ENCODE measurements around the gene TMEM235.

The TMEM235 gene

DNA sequence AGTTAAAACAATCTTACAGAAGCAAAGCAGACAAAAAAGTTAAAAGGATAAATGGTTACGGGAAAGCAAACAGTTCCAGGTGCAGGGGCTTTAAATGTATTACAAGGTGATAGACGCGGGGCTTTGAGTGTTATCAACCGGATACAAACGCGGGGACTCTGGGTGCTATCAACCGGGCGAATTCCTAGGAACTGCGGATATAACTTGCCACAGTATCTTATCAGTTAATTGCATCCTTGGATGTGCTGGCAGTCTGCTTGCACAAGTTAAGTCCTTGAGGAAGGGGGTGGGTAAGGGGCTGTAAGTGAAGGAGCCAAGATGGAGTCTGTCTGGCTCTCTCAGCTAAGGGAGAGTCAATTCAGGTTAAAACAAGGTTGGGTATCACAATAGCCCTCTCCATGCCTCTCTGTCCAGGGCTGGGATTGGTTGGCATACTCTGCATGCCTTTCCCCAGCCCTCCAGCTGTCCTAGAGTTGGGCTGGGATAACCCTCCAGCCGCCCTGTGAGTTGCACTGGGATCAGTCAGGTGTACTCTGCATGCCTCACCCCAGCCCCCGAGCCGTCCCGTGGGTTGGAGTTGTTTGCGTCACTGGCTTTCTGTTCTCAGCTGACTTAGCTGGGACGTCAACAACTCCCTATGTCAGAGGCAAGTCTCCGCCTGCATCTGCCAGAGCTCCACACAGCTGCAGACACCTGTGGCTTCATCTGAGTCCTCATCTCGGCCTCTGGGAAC is 40.9 kb downstream of the TMEM235 start:
- no peak for DNase-seq (ENCODE audit: low read depth)

DNA sequence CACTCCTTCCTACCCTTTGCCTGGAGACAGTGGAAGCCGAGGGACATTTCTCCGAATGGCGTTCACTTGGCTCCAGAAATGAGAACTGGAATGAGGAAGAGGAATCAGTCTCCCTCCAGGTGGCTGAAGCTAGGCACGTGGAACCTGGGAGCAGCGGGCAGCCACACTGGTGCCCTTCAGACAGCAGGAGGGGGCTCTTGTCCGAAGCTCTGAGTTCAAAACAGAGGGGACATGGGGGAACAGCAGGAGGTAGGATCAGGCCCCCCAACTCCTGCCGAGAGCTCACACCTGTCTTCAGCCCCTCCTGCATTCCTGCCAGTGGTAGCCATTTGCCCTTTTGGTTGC is 41.5 kb downstream of the TMEM235 start:
- DNase-seq (ENCODE audit: low read depth), result no peak

DNA sequence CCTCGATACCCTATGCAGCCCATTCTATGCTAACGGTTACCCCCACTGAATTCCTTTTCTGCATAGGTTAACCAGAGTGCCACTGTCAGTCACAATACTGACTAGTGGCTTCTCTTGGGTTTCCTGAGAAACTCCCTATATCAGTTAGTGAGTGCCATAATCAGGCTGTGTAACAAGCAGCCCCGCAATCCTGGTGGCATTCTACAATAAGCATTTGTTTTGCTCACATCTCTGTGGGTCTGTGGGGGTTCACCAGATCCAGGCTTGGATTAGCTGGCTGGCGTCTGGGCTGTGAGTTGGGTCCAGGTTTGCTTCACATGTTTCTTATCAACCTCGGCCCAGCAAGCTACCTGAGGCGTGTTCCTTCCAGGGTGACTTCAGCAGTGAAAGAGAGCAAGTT is 42.4 kb downstream of the TMEM235 start:
- DNase-seq (ENCODE audit: low read depth), result no peak

DNA sequence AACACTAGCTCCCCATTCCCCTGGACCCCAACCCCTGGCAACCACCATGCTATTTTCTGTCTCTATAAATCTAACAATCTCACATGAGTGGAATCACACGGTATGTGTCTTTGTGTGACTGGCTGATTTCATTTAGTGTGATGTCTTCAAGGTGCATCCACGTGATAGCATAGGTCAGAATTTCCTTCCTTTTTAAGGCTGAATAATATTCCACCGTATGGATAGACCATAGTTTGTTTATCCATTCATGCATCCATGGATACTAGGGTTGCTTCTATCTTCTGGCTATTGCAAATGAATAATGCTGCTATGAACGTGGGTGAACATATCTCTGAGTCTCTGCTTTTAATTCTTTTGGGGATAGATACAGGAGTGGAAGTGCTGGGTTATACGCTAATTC is 43.9 kb downstream of the TMEM235 start:
- DNase-seq (ENCODE audit: low read depth), result no peak

DNA sequence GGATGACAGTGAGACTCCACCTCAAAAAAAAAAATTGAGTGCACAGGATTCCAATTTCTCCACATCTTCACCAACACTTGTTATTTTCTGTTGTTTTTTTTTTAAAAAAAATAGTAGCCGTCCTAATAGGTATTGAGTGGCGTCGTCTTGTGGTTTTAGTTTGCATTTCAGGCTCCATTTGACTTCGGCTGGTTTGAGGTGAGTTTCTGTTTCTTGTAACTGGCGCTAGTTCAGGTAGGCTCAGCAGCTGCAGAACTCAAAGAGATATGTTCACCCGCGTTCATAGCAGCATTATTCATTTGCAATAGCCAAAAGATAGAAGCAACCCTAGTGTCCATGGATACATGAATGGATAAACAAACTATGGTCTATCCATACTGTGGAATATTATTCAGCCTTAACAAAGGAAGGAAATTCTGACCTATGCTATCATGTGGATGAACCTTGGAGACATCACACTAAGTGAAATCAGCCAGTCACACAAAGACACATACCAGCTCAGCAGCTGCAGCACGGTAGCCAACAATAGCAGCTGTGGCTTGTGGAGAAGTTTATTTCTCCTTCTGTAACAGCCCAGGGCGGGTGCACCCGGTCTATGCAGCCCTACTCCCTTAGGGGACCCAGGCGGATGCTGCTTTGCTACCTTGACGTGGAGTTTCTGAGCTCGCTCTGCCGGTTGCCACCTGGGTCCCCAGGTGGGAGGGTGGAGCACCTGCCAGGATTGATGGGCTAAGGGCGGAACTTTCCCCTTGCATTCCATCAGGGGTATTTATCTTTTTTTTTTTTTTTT is 44.9 kb downstream of the TMEM235 start:
- no peak for DNase-seq (ENCODE audit: low read depth)

DNA sequence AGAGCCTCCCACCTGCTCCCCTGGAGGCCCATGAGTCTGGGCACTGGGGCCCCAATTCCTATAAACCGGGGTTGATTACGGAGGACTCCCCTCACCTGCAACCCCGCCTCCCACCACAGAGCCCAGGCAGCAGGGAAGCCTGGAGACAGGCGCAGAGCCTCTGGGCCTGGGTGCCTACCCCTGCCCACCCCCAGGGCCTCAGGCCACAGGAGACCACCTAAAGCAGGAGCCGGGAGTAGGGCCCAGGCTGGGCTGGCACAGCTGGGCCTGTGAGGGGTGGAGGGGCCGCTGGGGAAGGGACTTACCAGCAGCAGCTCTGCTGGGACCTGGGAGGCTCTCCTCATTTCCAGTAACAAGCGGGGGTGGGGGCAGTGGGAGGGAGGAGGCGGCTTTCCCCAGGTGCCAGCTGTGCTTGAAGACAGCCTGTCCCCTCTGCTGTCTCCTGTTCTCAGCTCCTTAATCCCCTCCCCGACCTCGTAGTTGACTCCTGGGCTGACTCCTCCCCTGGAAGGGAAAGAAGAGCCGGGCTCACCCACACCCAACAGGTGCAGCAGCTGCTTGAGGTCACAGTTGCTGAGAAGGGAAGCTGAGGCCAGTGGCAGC is 46.8 kb downstream of the TMEM235 start:
- no peak for DNase-seq (ENCODE audit: low read depth)

DNA sequence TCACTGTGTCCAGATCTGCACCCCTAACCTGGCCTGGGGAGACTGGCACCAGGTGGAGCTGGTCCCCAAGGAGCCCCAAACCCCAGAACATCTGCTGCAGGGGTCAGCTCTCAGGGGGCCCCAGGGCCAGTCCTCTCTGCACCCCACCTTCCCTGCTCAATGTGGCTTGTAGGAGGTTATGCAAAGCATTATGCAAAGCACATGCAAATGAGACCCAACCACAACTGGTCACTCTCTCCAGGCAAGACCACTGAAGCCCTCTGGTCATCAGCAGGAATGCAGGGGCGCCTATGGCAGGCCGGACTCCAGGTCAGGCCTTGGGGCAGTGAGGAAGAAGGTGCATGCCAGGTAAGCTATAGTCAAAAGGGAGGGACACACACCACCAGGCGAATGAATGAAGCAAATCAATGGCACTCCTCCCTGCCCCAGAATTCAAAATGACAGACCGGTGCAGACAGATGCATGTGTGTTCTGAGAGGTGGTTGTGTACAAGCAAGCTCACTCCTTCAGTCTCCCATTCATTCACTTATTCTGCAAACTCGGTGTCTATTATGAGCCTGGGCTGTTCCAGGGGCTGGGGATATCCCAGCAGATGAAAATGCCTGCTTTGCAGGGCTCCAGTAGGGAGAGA is 48.0 kb downstream of the TMEM235 start:
- DNase-seq (ENCODE audit: low read depth), result no peak

DNA sequence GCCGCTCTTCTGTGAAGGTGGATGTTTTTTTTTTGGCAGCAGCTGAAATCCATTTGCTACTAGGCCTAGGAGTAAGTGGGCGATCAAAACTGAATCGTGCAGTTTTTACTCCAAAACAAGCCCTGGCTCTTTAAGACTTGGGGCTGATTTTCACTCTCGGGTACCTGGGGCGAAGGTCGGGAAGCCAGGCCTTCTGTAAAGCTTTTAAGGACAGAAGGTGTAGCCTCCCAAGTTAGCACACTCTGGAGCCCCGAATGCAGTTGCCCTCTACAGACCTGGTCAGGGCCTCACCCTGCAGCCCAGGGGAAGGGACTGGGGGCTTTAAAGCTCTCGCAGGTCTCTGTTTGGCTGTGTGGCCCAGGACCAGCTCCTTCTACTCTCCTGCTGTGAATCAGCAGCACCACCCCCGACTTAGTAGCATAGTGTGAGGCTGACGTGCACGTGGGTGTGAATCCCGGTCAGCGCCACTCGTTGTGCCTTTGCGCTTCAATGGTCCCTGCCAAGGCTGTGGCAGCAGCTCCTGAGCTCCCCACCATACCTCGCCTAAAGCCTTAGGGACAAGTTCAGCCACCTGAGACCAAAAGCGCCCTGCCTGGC is 49.9 kb downstream of the TMEM235 start:
- no peak for DNase-seq (ENCODE audit: low read depth)

DNA sequence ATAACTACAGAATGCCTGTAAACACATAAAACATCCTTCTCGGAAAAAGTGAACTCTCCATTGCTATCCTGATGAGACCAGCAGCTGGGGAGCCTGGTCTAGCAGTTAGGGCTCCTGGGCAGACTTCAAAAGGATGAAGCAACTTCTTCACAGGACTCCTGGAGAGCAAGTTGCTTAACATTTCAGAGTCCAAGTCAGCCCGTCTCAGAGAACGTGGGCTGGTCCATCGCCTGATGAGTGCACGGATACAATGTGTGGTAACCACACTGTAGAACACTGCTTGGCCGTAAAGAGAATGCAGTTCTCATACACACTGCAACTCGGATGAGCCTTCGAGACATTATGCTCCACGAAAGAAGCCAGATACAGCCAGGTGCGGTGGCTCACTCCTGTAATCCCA is 52.7 kb downstream of the TMEM235 start:
- DNase-seq (ENCODE audit: low read depth), result no peak

DNA sequence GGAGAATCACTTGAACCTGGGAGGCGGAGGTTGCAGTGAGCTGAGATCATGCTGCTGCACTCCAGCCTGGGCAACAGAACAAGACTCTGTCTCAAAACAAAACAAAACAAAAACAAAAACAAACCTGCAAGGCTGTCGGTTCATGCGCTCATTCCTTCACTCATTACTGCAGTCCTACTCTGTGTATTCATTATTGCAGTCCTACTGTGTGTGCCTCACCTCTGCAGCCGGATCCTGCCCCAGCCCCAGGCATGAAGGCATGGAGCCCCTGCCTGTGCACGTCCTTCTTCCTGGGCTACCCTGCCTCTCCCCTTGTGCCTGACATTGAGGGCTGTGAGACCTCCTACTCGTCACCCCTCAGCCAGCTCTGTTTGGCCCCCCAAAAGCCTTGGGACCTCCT is 57.6 kb downstream of the TMEM235 start:
- no peak for DNase-seq (ENCODE audit: low read depth)

DNA sequence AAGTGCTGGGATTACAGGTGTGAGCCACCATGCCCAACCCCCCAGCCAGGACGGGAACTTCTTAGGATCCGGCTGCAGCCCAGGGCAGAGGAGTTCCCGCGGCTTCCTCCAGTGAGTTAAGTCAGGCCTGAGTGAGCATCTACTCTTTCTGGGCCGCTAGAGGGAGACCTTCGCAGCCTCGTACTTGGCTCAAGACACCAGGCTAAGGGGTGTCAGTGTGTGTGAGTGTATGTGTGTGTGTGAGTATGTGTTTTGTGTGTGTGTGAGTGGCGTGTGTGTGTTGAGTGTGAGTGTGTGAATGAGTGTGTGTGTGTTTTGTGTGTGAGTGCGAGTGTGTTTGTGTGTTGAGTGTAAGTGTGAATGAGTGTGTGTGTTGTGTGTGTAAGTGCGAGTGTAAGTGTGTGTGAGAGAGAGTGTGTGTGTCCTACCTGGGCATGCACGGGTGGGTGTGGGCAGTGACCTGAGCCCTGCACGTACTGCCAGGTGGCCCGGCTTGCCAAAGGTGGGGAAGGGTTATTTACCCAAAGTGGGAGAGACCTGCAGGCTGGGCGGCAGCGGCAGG is 58.5 kb downstream of the TMEM235 start:
- peak; percentile 93 for DNase-seq (ENCODE audit: low read depth)

All from ELR (cell line).